Natural killer cell (primary cell): ENCODE results near the gene FAM187B. TPM values are rescaled to one million over a fixed set of nuclear protein-coding genes. Genes with fewer than 3 reads are reported as not detected.
"Not testable (repeated sequence)": the region's sequence is repeated elsewhere in the genome, so short reads cannot be mapped to it uniquely, and the experiment has no call there.

Experiments
- ATAC-seq, 3 donors: fragments of 150-1000 bp in 2 of 3; fragments of 200-7000 bp in 1 of 3; cut with Tn5 transposase; 1 replicate in 1 of 3; 2 replicates in 2 of 3; pipeline ENCODE4 v1.10.0; 2021; ENCODE audit warnings: mild to moderate bottlenecking in 2 of 3, moderate library complexity in 2 of 3
- DNase-seq, 2 donors: peaks; one replicate each; pipeline versions ENCODE4 v3.0.0 to v3.0.0-alpha.2; 2013 to 2021; ENCODE audit warnings: mixed read lengths in 1 of 2
- H3K27ac ChIP-seq: one replicate; pipeline ENCODE4 v1.5.1; 2013; ENCODE audit warnings: mild to moderate bottlenecking, low read length
- H3K27me3 ChIP-seq: one replicate; pipeline ENCODE4 v1.6.1; 2013; ENCODE audit warnings: low read length; ENCODE audit not compliant: control insufficient read depth, insufficient read depth
- H3K36me3 ChIP-seq: one replicate; pipeline ENCODE4 v1.6.1; 2013; ENCODE audit warnings: low read length; ENCODE audit not compliant: control insufficient read depth, insufficient read depth
- H3K4me1 ChIP-seq: one replicate; pipeline ENCODE4 v1.6.1; 2013; ENCODE audit warnings: low read length; ENCODE audit not compliant: control insufficient read depth, insufficient read depth
- H3K4me3 ChIP-seq: one replicate; pipeline ENCODE4 v1.5.1; 2013; ENCODE audit warnings: low read length
- H3K9me3 ChIP-seq: one replicate; pipeline ENCODE4 v1.6.1; 2013; ENCODE audit warnings: low read length; ENCODE audit not compliant: control insufficient read depth, insufficient read depth
- H3K27ac Mint-ChIP-seq, 2 donors: one replicate each; pipeline ENCODE4 v1.8.0; 2022; ENCODE audit warnings: mild to moderate bottlenecking in 2 of 2, mixed read lengths in 2 of 2, moderate library complexity in 1 of 2
- H3K27me3 Mint-ChIP-seq, 2 donors: one replicate each; pipeline ENCODE4 v1.8.0; 2022; ENCODE audit warnings: low read depth in 2 of 2, mixed read lengths in 2 of 2
- H3K36me3 Mint-ChIP-seq: one replicate; pipeline ENCODE4 v1.8.0; 2022; ENCODE audit warnings: mixed read lengths
- H3K4me1 Mint-ChIP-seq, 2 donors: one replicate each; pipeline ENCODE4 v1.8.0; 2022; ENCODE audit warnings: mixed read lengths in 2 of 2
- H3K4me3 Mint-ChIP-seq: one replicate; pipeline ENCODE4 v1.8.0; 2022; ENCODE audit warnings: mild to moderate bottlenecking, moderate library complexity, mixed read lengths
- H3K9me3 Mint-ChIP-seq, 2 donors: one replicate each; pipeline ENCODE4 v1.8.0; 2022; ENCODE audit warnings: mixed read lengths in 2 of 2
- CTCF ChIP-seq: fragments of 200-600 bp; IDR thresholded peaks from one replicate; pipeline ENCODE4 v1.8.0; 2022; ENCODE audit warnings: antibody characterized with exemption
- WGBS: methylation state at CpG from one replicate; pipeline ENCODE4 v1.1.7; 2013; ENCODE audit warnings: missing lambda C conversion rate; ENCODE audit not compliant: insufficient coverage; 5-methylcytosine and 5-hydroxymethylcytosine counted together
- intact Hi-C: fragments of 100-400 bp; cut with micrococcal nuclease; formaldehyde crosslinking; loops from one replicate; pipeline ENCODE4 v1.14.2; 2022
- total RNA-seq, 4 donors: library from RNA; stranded (reverse); fragments of 120-200 nt in 1 of 4; gene quantifications; one replicate each; pipeline versions ENCODE4 v1.2.3 to v1.2.4, GENCODE V29; 2013 to 2022

FAM187B gene
- total RNA-seq, 3 donors from 2014 or later (not counting 1 experiment from before 2014, with no cell fraction given), result not detected

GRCh38 chr19:35240327-35240726 is 11.8 kb upstream of the FAM187B start:
- no CpG with 5 or more reads among the region's 1 CpG for WGBS
- Histone ChIP-seq H3K36me3 (no peaks in the 10 kb centered on the region), H3K27me3 (no peaks in the 10 kb centered on the region), H3K27ac (peak overlapping the region; percentile 71), H3K9me3 (no peaks in the 10 kb centered on the region), H3K4me1 (peaks cover 3% of the 10 kb centered on the region), H3K4me3 (no peak overlapping the region)
- ATAC-seq, result peak; percentile 68 to 82 (median 78)
- peaks cover 21% of the 10 kb centered on the region for H3K36me3 Mint-ChIP-seq
- peak overlapping the region; percentile 87 to 91 for H3K27ac Mint-ChIP-seq
- peaks cover 19 to 24% of the 10 kb centered on the region in 2 donors for H3K27me3 Mint-ChIP-seq
- peaks cover 5 to 9% of the 10 kb centered on the region in 2 donors for H3K9me3 Mint-ChIP-seq
- DNase-seq, result peak in 1 of 2 donors; percentile 71
- no peak for TF ChIP-seq CTCF
- intact Hi-C loops, result no loop called here
- H3K4me3 Mint-ChIP-seq, result peak overlapping the region; percentile 67
- H3K4me1 Mint-ChIP-seq, result peaks cover 14 to 21% of the 10 kb centered on the region in 2 donors

- H3K9me3 ChIP-seq, DNase-seq, ATAC-seq, H3K9me3 Mint-ChIP-seq, intact Hi-C loops, H3K36me3 ChIP-seq, H3K27me3 ChIP-seq, H3K4me1 ChIP-seq, H3K4me3 ChIP-seq: not testable (repeated sequence)
- no CpG with 5 or more reads among the region's 1 CpG for WGBS
- Mint-ChIP-seq H3K36me3 (peaks cover 21% of the 10 kb centered on the region), H3K4me3 (peak overlapping the region; percentile 67), H3K27ac (peak overlapping the region; percentile 87 to 91), H3K4me1 (peaks cover 14 to 21% of the 10 kb centered on the region in 2 donors), H3K27me3 (peaks cover 15 to 23% of the 10 kb centered on the region in 2 donors)
- peak overlapping the region; percentile 71 for H3K27ac ChIP-seq
These were observed 11.1 kb upstream of the FAM187B start for GRCh38 chr19:35239597-35239996.

DNA sequence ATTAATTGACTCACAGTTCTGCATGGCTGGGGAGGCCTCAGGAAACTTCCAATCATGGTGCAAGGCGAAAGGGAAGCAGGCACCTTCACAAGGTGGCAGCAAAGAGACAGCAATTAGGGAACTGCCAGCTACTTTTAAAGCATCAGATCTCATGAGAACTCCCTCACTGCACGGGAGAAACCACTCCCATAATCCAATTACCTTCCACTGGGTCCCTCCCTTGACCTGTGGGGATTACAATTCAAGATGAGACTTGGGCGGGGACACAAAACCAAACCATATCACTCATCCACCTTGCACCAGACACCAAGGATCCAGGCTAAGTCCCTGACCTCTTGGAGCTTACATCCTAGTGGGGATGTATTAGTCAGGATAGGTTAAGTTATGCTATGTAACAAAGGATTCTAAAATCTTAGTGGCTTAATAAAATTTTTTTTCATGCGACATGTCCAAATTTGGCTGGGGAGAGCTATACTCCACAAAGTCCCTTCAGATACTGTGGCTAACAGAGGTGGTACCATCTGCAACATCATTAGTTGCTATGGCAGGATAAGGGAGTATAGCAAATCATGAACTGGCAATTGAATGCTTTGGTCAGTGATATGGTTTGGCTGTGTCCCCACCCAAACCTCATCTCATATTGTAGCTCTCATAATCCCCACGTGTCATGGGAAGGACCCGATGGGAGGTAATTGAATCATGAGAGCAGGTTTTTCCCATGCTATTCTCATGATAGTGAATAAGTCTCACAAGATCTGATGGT is 8.3 kb upstream of the FAM187B start:
- Mint-ChIP-seq H3K9me3 (peaks cover 5 to 8% of the 10 kb centered on the region in 2 donors), H3K27me3 (peaks cover 7 to 8% of the 10 kb centered on the region in 2 donors), H3K4me1 (peaks cover 14 to 21% of the 10 kb centered on the region in 2 donors), H3K36me3 (peaks cover 11% of the 10 kb centered on the region), H3K27ac (no peak overlapping the region), H3K4me3 (no peak overlapping the region)
- Histone ChIP-seq H3K4me3 (no peak overlapping the region), H3K27ac (no peak overlapping the region), H3K36me3 (no peaks in the 10 kb centered on the region), H3K27me3 (no peaks in the 10 kb centered on the region), H3K4me1 (peaks cover 3% of the 10 kb centered on the region), H3K9me3 (no peaks in the 10 kb centered on the region)
- TF ChIP-seq CTCF, result no peak
- intact Hi-C loops, result no loop called here
- 70% methylated on average over 4 of the region's 6 CpGs for WGBS
- DNase-seq (peak; percentile 7 to 62), ATAC-seq (peak in 1 of 3 donors; percentile 37)

GRCh38 chr19:35232912-35233311 is 4.4 kb upstream of the FAM187B start:
- Histone ChIP-seq H3K27ac (no peak overlapping the region), H3K4me3 (no peak overlapping the region), H3K4me1 (no peaks in the 10 kb centered on the region), H3K27me3 (no peaks in the 10 kb centered on the region), H3K36me3 (no peaks in the 10 kb centered on the region), H3K9me3 (no peaks in the 10 kb centered on the region)
- Mint-ChIP-seq H3K27ac (no peak overlapping the region), H3K36me3 (no peaks in the 10 kb centered on the region), H3K4me3 (no peak overlapping the region), H3K9me3 (no peaks in the 10 kb centered on the region), H3K4me1 (peaks cover 0 to 7% of the 10 kb centered on the region in 2 donors), H3K27me3 (peaks cover 0 to 3% of the 10 kb centered on the region in 2 donors)
- intact Hi-C loops, result no loop called here
- DNase-seq (no peak), ATAC-seq (no peak)
- WGBS, result 87% methylated on average over 4 of the region's 5 CpGs
- no peak for TF ChIP-seq CTCF
